LNCaP clone FGC (cell line): ENCODE data around the gene INPP4B.

ENCODE experiments used
- DNase-seq: peaks from one replicate; pipeline ENCODE4 v3.0.0-alpha.2; 2011; ENCODE audit warnings: low read depth
- H3K4me3 ChIP-seq: 2 replicates; pipeline ENCODE4 v1.5.1; 2011; ENCODE audit warnings: mild to moderate bottlenecking, low read depth, low read length, control low read depth
- TF ChIP-seq, protein P1 (sequence below): IDR thresholded peaks from 2 replicates; pipeline ENCODE4 v1.5.1; 2012; ENCODE audit warnings: mild to moderate bottlenecking; ENCODE audit not compliant: control insufficient read depth, insufficient read depth; ENCODE audit errors: extremely low read depth

INPP4B gene

GRCh38 chr4:142596595-142596994, 249.5 kb downstream of the INPP4B start:
- DNase-seq: no peak
- TF ChIP-seq, protein P1, sequence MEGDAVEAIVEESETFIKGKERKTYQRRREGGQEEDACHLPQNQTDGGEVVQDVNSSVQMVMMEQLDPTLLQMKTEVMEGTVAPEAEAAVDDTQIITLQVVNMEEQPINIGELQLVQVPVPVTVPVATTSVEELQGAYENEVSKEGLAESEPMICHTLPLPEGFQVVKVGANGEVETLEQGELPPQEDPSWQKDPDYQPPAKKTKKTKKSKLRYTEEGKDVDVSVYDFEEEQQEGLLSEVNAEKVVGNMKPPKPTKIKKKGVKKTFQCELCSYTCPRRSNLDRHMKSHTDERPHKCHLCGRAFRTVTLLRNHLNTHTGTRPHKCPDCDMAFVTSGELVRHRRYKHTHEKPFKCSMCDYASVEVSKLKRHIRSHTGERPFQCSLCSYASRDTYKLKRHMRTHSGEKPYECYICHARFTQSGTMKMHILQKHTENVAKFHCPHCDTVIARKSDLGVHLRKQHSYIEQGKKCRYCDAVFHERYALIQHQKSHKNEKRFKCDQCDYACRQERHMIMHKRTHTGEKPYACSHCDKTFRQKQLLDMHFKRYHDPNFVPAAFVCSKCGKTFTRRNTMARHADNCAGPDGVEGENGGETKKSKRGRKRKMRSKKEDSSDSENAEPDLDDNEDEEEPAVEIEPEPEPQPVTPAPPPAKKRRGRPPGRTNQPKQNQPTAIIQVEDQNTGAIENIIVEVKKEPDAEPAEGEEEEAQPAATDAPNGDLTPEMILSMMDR: no peak

GRCh38 chr4:142596121-142596520, 250.0 kb downstream of the INPP4B start:
- DNase-seq: peak; percentile 39
- TF ChIP-seq, protein P1: no peak
- no peak overlapping the region for H3K4me3 ChIP-seq

More at GRCh38 chr4:142596595-142596994, 249.5 kb downstream of the INPP4B start:
- H3K4me3 ChIP-seq: no peak overlapping the region

DNA sequence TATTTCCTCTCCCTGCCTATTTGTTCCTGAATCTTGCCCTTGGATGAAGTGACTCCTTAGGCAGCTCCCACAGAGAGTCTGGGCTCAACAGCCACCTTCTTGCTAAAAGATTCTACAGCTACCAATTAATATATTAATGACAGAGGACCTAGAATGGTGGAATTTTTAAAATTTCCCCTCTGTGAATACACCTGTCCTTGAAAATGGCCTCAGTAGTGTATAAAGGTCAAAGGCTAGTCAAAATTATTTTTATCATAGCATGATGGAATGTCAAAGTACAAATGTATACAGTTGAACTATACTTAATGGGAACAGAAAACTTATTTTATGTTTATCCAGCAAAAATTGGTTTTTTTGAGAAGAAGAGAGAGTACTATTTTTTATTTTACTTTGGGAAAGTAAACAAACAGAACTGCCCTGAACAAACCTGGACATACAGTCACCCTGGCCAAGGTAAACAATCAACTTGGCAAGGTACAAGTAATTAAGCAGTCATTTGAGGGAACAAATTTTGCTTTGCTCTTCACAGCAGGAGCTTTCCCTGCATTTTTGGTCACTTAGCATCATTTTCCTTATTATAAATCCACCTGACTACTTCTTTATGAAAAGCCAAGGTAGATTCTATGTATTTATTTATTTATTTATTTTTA, 250.8 kb downstream of the INPP4B start:
- DNase-seq: peak; percentile 94
- TF ChIP-seq, protein P1: no peak
- H3K4me3 ChIP-seq: no peak overlapping the region

DNA sequence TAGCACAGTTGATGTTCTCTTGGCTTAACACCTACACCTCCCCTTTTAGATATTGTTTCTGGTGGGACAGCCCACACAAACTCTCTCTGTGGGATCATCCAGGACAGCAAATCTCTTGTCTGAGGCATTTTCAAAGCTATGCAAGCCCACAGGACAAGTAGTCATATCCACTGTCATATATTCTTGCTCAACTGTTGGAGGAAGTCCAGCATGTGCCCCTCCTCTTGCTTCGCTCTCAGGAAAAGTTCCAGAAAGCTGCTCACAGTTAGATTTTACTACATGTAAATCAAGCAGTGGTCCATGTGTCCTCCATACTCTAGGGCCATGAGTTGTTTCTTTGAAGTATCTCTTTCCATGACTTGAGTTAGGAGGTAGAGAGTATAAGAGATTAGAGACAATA, 260.7 kb downstream of the INPP4B start:
- TF ChIP-seq, protein P1: no peak
- no peak for DNase-seq
- no peak overlapping the region for H3K4me3 ChIP-seq

- TF ChIP-seq, protein P1: no peak
- no peak overlapping the region for H3K4me3 ChIP-seq
- DNase-seq: no peak
These were observed 262.4 kb downstream of the INPP4B start for GRCh38 chr4:142583708-142584107.

GRCh38 chr4:142582340-142582739, 263.8 kb downstream of the INPP4B start:
- no peak overlapping the region for H3K4me3 ChIP-seq
- DNase-seq: no peak
- TF ChIP-seq, protein P1: no peak

- no peak overlapping the region for H3K4me3 ChIP-seq
- DNase-seq: no peak
- TF ChIP-seq, protein P1: no peak
These were observed 264.2 kb downstream of the INPP4B start for GRCh38 chr4:142581881-142582280.
